Renal pelvis (tissue), 4 donors: ENCODE results near the gene BRCA2. TPM values are rescaled to one million over a fixed set of nuclear protein-coding genes. Genes with fewer than 3 reads are reported as not detected.
A peak's percentile ranks its signal among the peaks of the same experiment; 100 is the strongest.
"Not testable (repeated sequence)": the region's sequence is repeated elsewhere in the genome, so short reads cannot be mapped to it uniquely, and the experiment has no call there.

Experiments used
- DNase-seq: peaks from one replicate; pipeline ENCODE4 v3.0.0-alpha.2; 2013
- polyA plus RNA-seq, 3 donors: library from polyadenylated mRNA; unstranded; fragments of 120-200 nt; gene quantifications; one replicate each; pipeline ENCODE4 v1.2.1, GENCODE V29; 2013; ENCODE audit not compliant: insufficient read length in 3 of 3

BRCA2 gene
- polyA plus RNA-seq, 3 donors = 7.1 to 11.3 (median 7.6) TPM

DNA sequence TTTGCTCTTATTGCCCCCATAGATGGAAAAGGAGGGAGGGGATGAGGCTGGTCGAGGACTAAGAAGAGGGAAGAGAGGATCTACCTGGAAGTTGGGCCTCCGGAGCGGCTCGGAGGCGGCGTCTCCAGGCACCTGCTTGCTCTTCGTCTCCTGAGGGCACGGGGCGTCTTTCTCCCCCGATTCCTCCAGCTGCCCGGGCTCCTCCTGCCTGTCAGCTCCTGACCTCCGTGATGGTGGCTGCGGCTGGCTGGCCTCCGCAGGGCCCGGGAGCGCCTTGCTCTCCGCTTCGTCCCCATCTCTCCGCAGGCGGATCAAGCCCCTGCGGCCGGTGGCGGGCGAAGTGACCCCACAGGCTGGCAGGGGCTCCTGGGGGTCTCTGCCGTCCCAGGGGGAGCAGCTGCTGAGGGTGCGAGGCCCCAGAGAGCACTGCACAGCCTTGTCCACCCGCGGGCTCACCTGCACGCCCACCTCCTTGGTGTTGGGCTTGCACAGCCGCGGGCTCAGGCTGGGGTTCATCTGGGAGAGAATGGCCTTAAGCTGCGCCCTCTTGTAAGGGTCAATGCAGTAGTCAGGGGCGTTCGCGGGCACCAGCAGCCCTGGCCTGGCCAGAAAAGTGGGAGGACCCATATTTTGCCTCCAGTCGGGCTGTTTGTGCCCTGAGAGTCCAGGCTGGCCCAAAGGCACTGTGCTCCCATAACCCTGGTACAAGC lies 4.0 kb upstream of the BRCA2 start:
- DNase-seq = no peak

GRCh38 chr13:32314271-32315237 lies 754 bp upstream of the BRCA2 start:
- peak; percentile 48 for DNase-seq

DNA sequence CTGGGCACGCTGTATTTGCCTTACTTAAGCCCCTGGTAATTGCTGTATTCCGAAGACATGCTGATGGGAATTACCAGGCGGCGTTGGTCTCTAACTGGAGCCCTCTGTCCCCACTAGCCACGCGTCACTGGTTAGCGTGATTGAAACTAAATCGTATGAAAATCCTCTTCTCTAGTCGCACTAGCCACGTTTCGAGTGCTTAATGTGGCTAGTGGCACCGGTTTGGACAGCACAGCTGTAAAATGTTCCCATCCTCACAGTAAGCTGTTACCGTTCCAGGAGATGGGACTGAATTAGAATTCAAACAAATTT lies 676 bp downstream of the BRCA2 start:
- no peak for DNase-seq

GRCh38 chr13:32316501-32316900 lies 1.2 kb downstream of the BRCA2 start:
- DNase-seq = no peak

- no peak for DNase-seq
Measured at GRCh38 chr13:32317716-32318465, 2.6 kb downstream of the BRCA2 start.

DNA sequence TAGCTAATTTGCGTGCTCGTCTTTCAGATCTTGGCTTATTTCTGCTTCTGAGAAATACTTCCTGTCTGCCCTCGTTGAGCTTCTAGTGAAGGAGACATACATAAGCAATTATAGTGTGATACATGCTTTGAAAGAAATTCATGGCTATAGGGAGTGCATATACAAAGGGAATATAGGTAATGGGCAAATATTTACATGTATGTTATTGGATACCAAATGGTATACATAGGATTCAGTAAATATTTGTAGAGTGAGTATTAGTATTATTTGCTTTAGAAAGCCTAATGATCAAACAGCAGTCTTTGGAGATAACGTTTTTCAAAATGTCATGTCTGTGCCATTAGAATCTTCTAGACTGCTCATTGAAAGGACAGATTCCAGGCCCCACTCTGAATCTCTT lies 5.2 kb downstream of the BRCA2 start:
- DNase-seq = no peak

- no peak for DNase-seq
Measured at GRCh38 chr13:32323912-32324311, 8.6 kb downstream of the BRCA2 start.

DNA sequence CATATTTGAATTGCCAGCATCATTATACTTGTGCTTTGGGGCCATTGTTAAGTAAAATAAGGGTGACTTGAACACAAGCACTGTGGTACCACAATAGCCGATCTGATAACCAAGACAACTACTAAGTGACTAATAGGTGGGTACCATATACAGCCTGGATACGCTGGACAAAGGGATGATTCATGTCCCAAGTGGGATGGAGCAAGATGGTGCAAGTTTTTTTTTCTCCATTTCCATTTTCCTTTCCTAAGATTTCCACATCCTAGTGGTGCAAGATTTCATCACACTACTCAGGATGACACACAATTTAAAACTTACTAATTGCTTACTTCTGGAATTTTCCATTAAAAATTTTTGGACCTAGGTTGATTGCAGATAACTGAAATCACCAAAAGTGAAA lies 15.1 kb downstream of the BRCA2 start:
- DNase-seq = no peak

- DNase-seq = no peak
Measured at GRCh38 chr13:32334671-32335070, 19.4 kb downstream of the BRCA2 start.

DNA sequence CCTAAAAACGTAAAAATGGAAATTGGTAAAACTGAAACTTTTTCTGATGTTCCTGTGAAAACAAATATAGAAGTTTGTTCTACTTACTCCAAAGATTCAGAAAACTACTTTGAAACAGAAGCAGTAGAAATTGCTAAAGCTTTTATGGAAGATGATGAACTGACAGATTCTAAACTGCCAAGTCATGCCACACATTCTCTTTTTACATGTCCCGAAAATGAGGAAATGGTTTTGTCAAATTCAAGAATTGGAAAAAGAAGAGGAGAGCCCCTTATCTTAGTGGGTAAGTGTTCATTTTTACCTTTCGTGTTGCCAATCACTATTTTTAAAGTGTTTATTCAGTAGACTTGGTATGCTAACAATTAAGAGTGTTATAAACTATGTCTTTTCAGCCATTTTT lies 25.6 kb downstream of the BRCA2 start:
- DNase-seq = no peak

GRCh38 chr13:32347651-32348050 lies 32.3 kb downstream of the BRCA2 start:
- no peak for DNase-seq

DNA sequence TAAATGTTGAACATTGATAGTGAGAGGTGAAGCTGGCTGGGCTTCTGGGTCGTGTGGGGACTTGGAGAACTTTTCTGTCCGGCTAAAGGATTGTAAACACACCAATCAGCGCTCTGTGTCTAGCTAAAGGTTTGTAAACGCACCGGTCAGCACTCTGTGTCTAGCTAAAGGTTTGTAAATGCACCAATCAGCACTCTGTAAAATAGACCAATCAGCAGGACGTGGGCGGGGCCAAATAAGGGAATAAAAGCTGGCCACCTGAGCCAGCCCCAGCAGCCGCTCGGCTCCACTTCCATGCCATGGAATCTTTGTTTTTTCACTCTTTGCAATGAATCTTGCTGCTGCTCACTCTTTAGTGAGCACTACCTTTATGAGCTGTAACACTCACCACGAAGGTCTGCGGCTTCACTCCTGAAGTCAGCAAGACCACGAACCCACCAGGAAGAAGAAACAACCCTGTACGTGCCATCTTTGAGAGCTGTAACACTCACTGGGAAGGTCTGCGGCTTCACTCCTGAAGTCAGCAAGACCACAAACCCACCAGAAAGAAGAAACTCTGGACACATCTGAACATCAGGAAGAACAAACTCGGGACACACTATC lies 35.6 kb downstream of the BRCA2 start:
- not testable (repeated sequence) for DNase-seq

GRCh38 chr13:32354040-32354439 lies 38.7 kb downstream of the BRCA2 start:
- no peak for DNase-seq

DNA sequence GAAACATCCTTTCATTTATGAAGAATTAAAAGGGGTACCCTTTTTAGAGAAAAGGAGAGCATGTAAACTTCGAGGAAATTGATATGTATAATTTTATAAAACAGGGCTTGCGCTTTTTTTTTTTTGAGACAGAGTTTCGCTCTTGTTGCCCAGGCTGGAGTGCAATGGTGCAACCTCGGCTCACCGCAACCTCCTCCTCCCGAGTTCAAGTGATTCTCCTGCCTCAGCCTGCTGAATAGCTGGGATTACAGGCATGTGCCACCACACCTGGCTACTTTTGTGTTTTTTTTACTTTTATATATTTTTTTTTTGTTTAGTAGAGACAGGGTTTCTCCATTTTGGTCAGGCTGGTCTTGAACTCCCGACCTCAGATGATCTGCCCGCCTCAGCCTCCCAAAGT lies 40.6 kb downstream of the BRCA2 start:
- DNase-seq = not testable (repeated sequence)

DNA sequence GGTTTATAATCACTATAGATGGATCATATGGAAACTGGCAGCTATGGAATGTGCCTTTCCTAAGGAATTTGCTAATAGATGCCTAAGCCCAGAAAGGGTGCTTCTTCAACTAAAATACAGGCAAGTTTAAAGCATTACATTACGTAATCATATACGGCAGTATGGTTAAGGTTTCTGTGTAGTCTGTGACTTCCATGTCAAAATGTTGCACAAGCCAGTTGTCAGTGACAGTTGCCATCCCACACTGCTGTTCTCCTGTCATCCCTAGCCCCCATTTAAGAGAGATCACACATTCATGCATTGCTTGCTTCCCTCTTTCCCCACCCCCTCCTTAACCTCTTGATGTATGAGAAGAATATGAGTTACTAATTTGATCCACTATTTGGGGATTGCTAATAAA lies 47.3 kb downstream of the BRCA2 start:
- DNase-seq = no peak

DNA sequence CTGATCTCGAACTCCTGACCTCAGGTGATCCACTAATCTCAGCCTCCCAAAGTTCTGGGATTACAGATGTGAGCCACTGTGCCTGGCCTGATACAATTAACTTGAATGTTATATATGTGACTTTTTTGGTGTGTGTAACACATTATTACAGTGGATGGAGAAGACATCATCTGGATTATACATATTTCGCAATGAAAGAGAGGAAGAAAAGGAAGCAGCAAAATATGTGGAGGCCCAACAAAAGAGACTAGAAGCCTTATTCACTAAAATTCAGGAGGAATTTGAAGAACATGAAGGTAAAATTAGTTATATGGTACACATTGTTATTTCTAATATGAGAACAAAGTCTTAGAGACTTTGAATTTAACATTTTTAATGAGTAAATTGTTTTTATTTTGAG lies 55.5 kb downstream of the BRCA2 start:
- no peak for DNase-seq

DNA sequence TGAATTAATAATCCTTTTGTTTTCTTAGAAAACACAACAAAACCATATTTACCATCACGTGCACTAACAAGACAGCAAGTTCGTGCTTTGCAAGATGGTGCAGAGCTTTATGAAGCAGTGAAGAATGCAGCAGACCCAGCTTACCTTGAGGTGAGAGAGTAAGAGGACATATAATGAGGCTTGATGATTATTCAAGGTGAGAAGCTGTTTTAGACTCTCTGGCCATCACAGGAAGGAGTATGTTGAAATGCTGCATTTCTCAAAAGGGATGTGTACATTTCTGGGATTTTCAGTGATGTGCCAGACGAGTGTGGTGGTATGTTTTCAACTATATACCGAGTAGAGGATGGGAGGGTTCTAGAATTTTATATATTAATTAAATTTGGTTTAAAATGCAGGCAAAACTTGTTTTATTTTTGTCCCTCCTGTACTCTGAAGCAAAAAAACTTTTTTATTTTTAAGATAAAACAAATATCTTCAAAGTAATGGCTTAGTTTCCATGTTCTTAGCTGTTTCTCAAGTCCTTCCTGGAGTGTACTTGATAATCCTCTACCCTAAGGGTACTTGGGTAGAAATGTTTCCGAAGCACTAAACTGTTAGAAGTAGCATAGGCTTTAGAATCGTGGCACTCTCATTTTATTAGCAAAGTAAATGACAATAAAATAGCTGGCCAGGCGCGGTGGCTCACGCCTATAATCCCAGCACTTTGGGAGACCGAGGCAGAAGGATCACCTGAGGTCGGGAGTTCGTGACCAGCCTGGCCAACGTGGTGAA lies 61.5 kb downstream of the BRCA2 start:
- no peak for DNase-seq

- DNase-seq = no peak
Measured at GRCh38 chr13:32378012-32378411, 62.7 kb downstream of the BRCA2 start.

GRCh38 chr13:32381539-32381938 lies 66.2 kb downstream of the BRCA2 start:
- DNase-seq = peak; percentile 7

- DNase-seq = no peak
Measured at GRCh38 chr13:32383836-32384618, 68.7 kb downstream of the BRCA2 start.

GRCh38 chr13:32384702-32385101 lies 69.4 kb downstream of the BRCA2 start:
- no peak for DNase-seq
